Measurements from ENCODE around the gene INSL3.
"Not testable (repeated sequence)": the region's sequence is repeated elsewhere in the genome, so short reads cannot be mapped to it uniquely, and the experiment has no call there.

- TF ChIP-seq CTCF (conservative IDR thresholded peaks at IDR 0.05 in 1 of 2, IDR thresholded peaks at IDR 0.05 in 1 of 2; ENCODE audit: low read depth in 1 of 2, low read length in 2 of 2); EZH2 (IDR thresholded peaks at IDR 0.05; ENCODE audit: low read length, missing control alignments): not testable (repeated sequence)
Observed at GRCh38 chr19:17777840-17778239, 43.5 kb downstream of the INSL3 start.
